GM12878 (cell line): ENCODE data around the gene PRG3. TPM values are rescaled to one million over a fixed set of nuclear protein-coding genes. Genes with fewer than 3 reads are reported as not detected.

ENCODE experiments used
- BHLHE40 ChIP-seq, 2 experiments: fragments of 450-650 bp in 1 of 2; IDR thresholded peaks; 2 replicates each; pipeline ENCODE4 v1.6.1; 2011 to 2017; ENCODE audit warnings: low read depth in 2 of 2, borderline replicate concordance in 1 of 2, improper control_type of control experiment in 1 of 2, low read length in 1 of 2, mild to moderate bottlenecking in 1 of 2
- CBX5 ChIP-seq: sonication (generic); IDR thresholded peaks from 2 replicates; pipeline ENCODE4 v1.6.1; 2016; ENCODE audit warnings: low read depth, moderate library complexity, mild to moderate bottlenecking, inconsistent platforms
- CEBPZ ChIP-seq: fragments of 150-350 bp; IDR thresholded peaks from 2 replicates; pipeline ENCODE4 v1.6.1; 2016; ENCODE audit warnings: low read depth, low read length
- E4F1 ChIP-seq: fragments of 450-650 bp; IDR thresholded peaks from 2 replicates; pipeline ENCODE4 v1.6.1; 2018; ENCODE audit warnings: borderline replicate concordance, mild to moderate bottlenecking; ENCODE audit not compliant: partially characterized antibody
- FOXM1 ChIP-seq: IDR thresholded peaks from 2 replicates; pipeline ENCODE4 v1.6.1; 2012; ENCODE audit warnings: low read depth, mild to moderate bottlenecking, inconsistent platforms, low read length, moderate library complexity
- IKZF1 ChIP-seq: fragments of 450-650 bp; conservative IDR thresholded peaks from 2 replicates; pipeline ENCODE4 v1.6.1; 2017; ENCODE audit warnings: antibody characterized with exemption, mild to moderate bottlenecking
- IKZF2 ChIP-seq, 2 experiments: fragments of 450-650 bp; IDR thresholded peaks; 2 replicates each; pipeline ENCODE4 v1.6.1; 2017; ENCODE audit warnings: mild to moderate bottlenecking in 2 of 2, moderate library complexity in 2 of 2
- IRF3 ChIP-seq: fragments of 450-650 bp; IDR thresholded peaks from 2 replicates; pipeline ENCODE4 v1.6.1; 2014; ENCODE audit warnings: mild to moderate bottlenecking
- KAT2A ChIP-seq: conservative IDR thresholded peaks from 2 replicates; pipeline ENCODE4 v1.6.1; 2011; ENCODE audit warnings: low read depth, low read length; ENCODE audit not compliant: control insufficient read depth
- KLF5 ChIP-seq: fragments of 450-650 bp; IDR thresholded peaks from 2 replicates; pipeline ENCODE4 v1.6.1; 2014; ENCODE audit warnings: mild to moderate bottlenecking; ENCODE audit not compliant: partially characterized antibody
- MXI1 ChIP-seq: fragments of 150-350 bp; IDR thresholded peaks from 2 replicates; pipeline ENCODE4 v1.6.1; 2011; ENCODE audit warnings: low read depth, mild to moderate bottlenecking, inconsistent platforms, low read length, improper control_type of control experiment
- NKRF ChIP-seq: fragments of 450-650 bp; conservative IDR thresholded peaks from 2 replicates; pipeline ENCODE4 v1.6.1; 2017; ENCODE audit warnings: mild to moderate bottlenecking, moderate library complexity
- RB1 ChIP-seq: fragments of 450-650 bp; formaldehyde crosslinking; IDR thresholded peaks from 2 replicates; pipeline ENCODE4 v1.6.1; 2017; ENCODE audit warnings: mild to moderate bottlenecking, borderline replicate concordance
- SMAD1 ChIP-seq: fragments of 450-650 bp; IDR thresholded peaks from 2 replicates; pipeline ENCODE4 v1.6.1; 2018; ENCODE audit warnings: mild to moderate bottlenecking, low read depth; ENCODE audit not compliant: partially characterized antibody
- SRF ChIP-seq, 2 experiments: IDR thresholded peaks; 2 replicates each; pipeline ENCODE4 v1.6.1; 2011; ENCODE audit warnings: low read depth in 2 of 2, low read length in 2 of 2, mild to moderate bottlenecking in 1 of 2, moderate library complexity in 1 of 2
- STAT1 ChIP-seq: fragments of 450-650 bp; conservative IDR thresholded peaks from 2 replicates; pipeline ENCODE4 v1.6.1; 2014; ENCODE audit warnings: antibody characterized with exemption, mild to moderate bottlenecking
- TARDBP ChIP-seq: IDR thresholded peaks from 2 replicates; pipeline ENCODE4 v1.6.1; 2016; ENCODE audit warnings: borderline replicate concordance
- YY1 ChIP-seq: IDR thresholded peaks from 2 replicates; pipeline ENCODE4 v1.6.1; 2011; ENCODE audit warnings: low read depth, mild to moderate bottlenecking, low read length
- ZZZ3 ChIP-seq: IDR thresholded peaks from 2 replicates; pipeline ENCODE4 v1.6.1; 2011; ENCODE audit warnings: low read depth; ENCODE audit not compliant: control insufficient read depth, insufficient read length
- polyA plus RNA-seq, 11 experiments: library from polyadenylated mRNA; depleted of rRNA in 4 of 11; unstranded in 6 of 11; stranded (reverse) in 5 of 11; fragments of >200 nt; fragmentation: Nextera tagmentation in 4 of 11; fragmentation: Illumina TruSeq in 1 of 11; extraction: Ambion mirVana in 4 of 11; extraction: Trizol in 1 of 11; gene quantifications; 1 replicate in 1 of 11; 2 replicates in 10 of 11; pipeline versions ENCODE4 v1.2.1 to v1.2.3, GENCODE V29; 2011 to 2016; ENCODE audit warnings: inconsistent platforms in 2 of 11, missing spikeins in 2 of 11, low read depth in 1 of 11
- total RNA-seq, 4 experiments: library from RNA; depleted of rRNA in 3 of 4; stranded (reverse); fragments of >200 nt in 3 of 4; fragmentation: Illumina TruSeq in 1 of 4; extraction: Trizol in 1 of 4; gene quantifications; 2 replicates each; pipeline versions ENCODE4 v1.2.1 to v1.2.3, GENCODE V29; 2013 to 2021

Gene PRG3
- total and polyA plus RNA-seq, 10 of the 15 experiments (the other 5 are each of a cell fraction or from before 2014, with no cell fraction given), result not detected

GRCh38 chr11:57425565-57426438 lies 44.9 kb upstream of the PRG3 start (continued):
- TF ChIP-seq IRF3 (no peak), CBX5 (no peak), KAT2A (no peak), MXI1 (0 out of 2 replicates have a peak, but pooled peaks have one; percentile 42), BHLHE40 (IDR thresholded peaks at IDR 0.05; ENCODE audit: borderline replicate concordance in 1 of 2, low read depth in 2 of 2, low read length in 1 of 2) (peak; percentile 47 to 65; a peak in 1 of 4 replicates), KLF5 (no peak), IKZF1 (no peak; the same call in 1 of the 2 replicates), CEBPZ (no peak), STAT1 (no peak), ZZZ3 (no peak), YY1 (peak; percentile 24; the same call in 1 of the 2 replicates), FOXM1 (no peak; the same call in 1 of the 2 replicates), E4F1 (no peak), NKRF (0 out of 2 replicates have a peak, but pooled peaks have one; percentile 24), RB1 (no peak), SMAD1 (no peak), TARDBP (no peak), IKZF2 (IDR thresholded peaks at IDR 0.05) (0 out of 4 replicates have a peak, but pooled peaks of 1 of the 2 experiments have one; percentile 19), SRF (IDR thresholded peaks at IDR 0.05; ENCODE audit: low read depth in 2 of 2, low read length in 2 of 2) (no peak)
